Skeletal muscle satellite cell (primary cell): ENCODE data around the gene MYB.

Experiments
- H3K27me3 ChIP-seq: 2 replicates; pipeline ENCODE4 v1.7.0; 2013; ENCODE audit warnings: low read length; ENCODE audit not compliant: control insufficient read depth, insufficient read depth
- H3K36me3 ChIP-seq: 2 replicates; pipeline ENCODE4 v1.7.0; 2013; ENCODE audit warnings: mild to moderate bottlenecking, control low read depth, low read length; ENCODE audit not compliant: insufficient read depth
- H3K4me1 ChIP-seq: 2 replicates; pipeline ENCODE4 v1.7.0; 2013; ENCODE audit warnings: low read length; ENCODE audit not compliant: control insufficient read depth, insufficient read depth
- H3K4me2 ChIP-seq: 2 replicates; pipeline ENCODE4 v1.7.0; 2013; ENCODE audit warnings: mild to moderate bottlenecking, low read length
- H3K4me3 ChIP-seq: 2 replicates; pipeline ENCODE4 v1.7.0; 2013; ENCODE audit warnings: low read length
- H3K9ac ChIP-seq: 2 replicates; pipeline ENCODE4 v1.7.0; 2013; ENCODE audit warnings: mild to moderate bottlenecking, low read depth, low read length, moderate library complexity
- H3K9me3 ChIP-seq: replicated peaks from 2 replicates; pipeline ENCODE4 v1.7.0; 2013; ENCODE audit warnings: mild to moderate bottlenecking, control low read depth, low read length

MYB gene

GRCh38 chr6:135181333-135182070 is 394 bp downstream of the MYB start:
- peaks cover 24% of the 10 kb centered on the region for H3K4me1 ChIP-seq
- no peaks in the 10 kb centered on the region for H3K9me3 ChIP-seq
- H3K9ac ChIP-seq = peak overlapping the region; percentile 76
- peak overlapping the region; percentile 96 for H3K4me2 ChIP-seq
- H3K36me3 ChIP-seq = no peaks in the 10 kb centered on the region
- H3K27me3 ChIP-seq = no peaks in the 10 kb centered on the region
- peak overlapping the region; percentile 78 for H3K4me3 ChIP-seq

GRCh38 chr6:135182071-135183001 is 1.2 kb downstream of the MYB start:
- H3K27me3 ChIP-seq = no peaks in the 10 kb centered on the region
- peak overlapping the region; percentile 96 for H3K4me2 ChIP-seq
- peak overlapping the region; percentile 78 for H3K4me3 ChIP-seq
- peak overlapping the region; percentile 76 for H3K9ac ChIP-seq
- H3K36me3 ChIP-seq = no peaks in the 10 kb centered on the region
- no peaks in the 10 kb centered on the region for H3K9me3 ChIP-seq
- H3K4me1 ChIP-seq = peaks cover 24% of the 10 kb centered on the region

DNA sequence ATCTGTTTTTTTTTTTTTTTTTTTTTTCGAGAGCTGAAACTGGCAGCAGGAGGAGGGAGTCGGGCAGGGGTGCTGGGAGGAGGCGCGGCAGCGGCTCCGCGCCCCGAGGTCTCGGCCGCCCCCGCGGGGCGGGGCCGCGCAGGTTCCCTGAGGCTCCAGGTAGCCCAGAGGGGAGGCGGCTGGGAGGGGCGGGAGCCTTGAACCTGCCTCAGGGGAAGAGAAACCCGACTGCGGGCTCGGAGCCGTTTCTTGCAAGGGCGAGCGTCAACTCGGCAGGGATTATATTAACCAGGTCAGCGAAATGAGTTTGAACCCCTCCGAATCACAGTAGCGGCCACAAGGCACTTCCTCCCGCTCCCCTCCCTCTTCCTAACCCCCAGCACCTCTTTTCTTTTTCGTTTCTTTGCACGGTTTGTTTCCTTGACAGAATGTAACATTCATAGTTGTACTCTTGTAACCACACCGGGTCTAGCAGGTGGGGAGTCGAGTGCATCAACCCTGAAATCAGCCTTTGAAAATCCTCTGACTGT is 2.0 kb downstream of the MYB start:
- H3K4me3 ChIP-seq = peak overlapping the region; percentile 78
- H3K9me3 ChIP-seq = no peaks in the 10 kb centered on the region
- H3K4me1 ChIP-seq = peaks cover 24% of the 10 kb centered on the region
- no peaks in the 10 kb centered on the region for H3K27me3 ChIP-seq
- H3K36me3 ChIP-seq = no peaks in the 10 kb centered on the region
- H3K9ac ChIP-seq = peak overlapping the region; percentile 76
- peak overlapping the region; percentile 96 for H3K4me2 ChIP-seq

GRCh38 chr6:135183532-135184440 is 2.7 kb downstream of the MYB start:
- no peaks in the 10 kb centered on the region for H3K27me3 ChIP-seq
- H3K9ac ChIP-seq = no peak overlapping the region
- H3K4me2 ChIP-seq = peak overlapping the region; percentile 96
- H3K4me1 ChIP-seq = peaks cover 24% of the 10 kb centered on the region
- H3K4me3 ChIP-seq = peak overlapping the region; percentile 78
- no peaks in the 10 kb centered on the region for H3K9me3 ChIP-seq
- H3K36me3 ChIP-seq = no peaks in the 10 kb centered on the region

DNA sequence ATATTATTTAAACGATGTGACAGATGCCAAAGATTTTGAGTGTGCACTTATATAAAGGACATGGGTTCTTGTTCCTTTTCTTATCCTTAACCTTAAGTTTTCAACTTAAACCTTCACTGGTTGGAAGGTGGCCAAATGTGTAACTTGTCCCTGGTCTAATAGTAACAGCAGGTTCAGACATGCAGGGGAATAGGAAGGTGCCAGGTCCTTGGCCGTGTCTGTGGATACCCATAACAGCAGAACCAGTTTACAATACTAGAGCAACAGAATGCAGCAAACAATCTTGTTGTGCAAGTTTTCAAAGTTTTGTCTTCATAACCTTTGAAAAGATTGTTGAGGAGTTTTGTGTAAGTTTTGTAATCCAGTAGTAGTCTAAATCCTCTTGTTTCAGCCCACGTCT is 4.4 kb downstream of the MYB start:
- Histone ChIP-seq H3K36me3 (no peaks in the 10 kb centered on the region), H3K9me3 (no peaks in the 10 kb centered on the region), H3K4me3 (no peak overlapping the region), H3K27me3 (no peaks in the 10 kb centered on the region), H3K4me2 (no peak overlapping the region), H3K9ac (no peak overlapping the region), H3K4me1 (peaks cover 14% of the 10 kb centered on the region)

- Histone ChIP-seq H3K4me3 (no peak overlapping the region), H3K9me3 (no peaks in the 10 kb centered on the region), H3K9ac (no peak overlapping the region), H3K4me2 (no peak overlapping the region), H3K4me1 (peaks cover 14% of the 10 kb centered on the region), H3K36me3 (no peaks in the 10 kb centered on the region), H3K27me3 (no peaks in the 10 kb centered on the region)
These were observed 5.1 kb downstream of the MYB start for GRCh38 chr6:135186255-135186654.

- Histone ChIP-seq H3K9me3 (no peaks in the 10 kb centered on the region), H3K4me2 (no peak overlapping the region), H3K4me3 (no peak overlapping the region), H3K27me3 (no peaks in the 10 kb centered on the region), H3K4me1 (peaks cover 8% of the 10 kb centered on the region), H3K36me3 (no peaks in the 10 kb centered on the region), H3K9ac (no peak overlapping the region)
These were observed 6.3 kb downstream of the MYB start for GRCh38 chr6:135187372-135187771.

DNA sequence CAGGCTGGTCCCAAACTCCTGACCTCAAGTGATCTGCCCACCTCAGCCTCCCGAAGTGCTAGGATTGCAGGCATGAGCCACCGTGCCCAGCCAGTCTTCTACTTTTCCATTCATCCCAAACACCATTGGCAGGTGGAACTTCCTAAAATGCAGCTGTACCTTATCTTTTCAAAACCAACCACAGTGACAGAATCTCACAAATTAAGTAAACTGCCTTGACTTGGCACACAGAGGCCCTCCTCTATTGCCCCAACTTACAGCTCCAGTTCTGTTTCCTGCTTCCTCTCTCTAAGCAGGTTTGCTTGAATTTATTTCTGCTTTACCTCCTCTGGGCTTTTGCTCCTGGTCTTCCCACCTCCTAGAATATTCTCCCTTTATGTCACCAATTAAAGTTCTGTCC is 7.6 kb downstream of the MYB start:
- peaks cover under 1% of the 10 kb centered on the region for H3K4me1 ChIP-seq
- H3K27me3 ChIP-seq = no peaks in the 10 kb centered on the region
- no peak overlapping the region for H3K4me3 ChIP-seq
- H3K9me3 ChIP-seq = no peaks in the 10 kb centered on the region
- H3K4me2 ChIP-seq = no peak overlapping the region
- H3K9ac ChIP-seq = no peak overlapping the region
- H3K36me3 ChIP-seq = no peaks in the 10 kb centered on the region

- no peak overlapping the region for H3K4me3 ChIP-seq
- H3K9ac ChIP-seq = no peak overlapping the region
- no peaks in the 10 kb centered on the region for H3K9me3 ChIP-seq
- no peaks in the 10 kb centered on the region for H3K4me1 ChIP-seq
- no peaks in the 10 kb centered on the region for H3K36me3 ChIP-seq
- no peak overlapping the region for H3K4me2 ChIP-seq
- no peaks in the 10 kb centered on the region for H3K27me3 ChIP-seq
These were observed 8.2 kb downstream of the MYB start for GRCh38 chr6:135189344-135189743.

DNA sequence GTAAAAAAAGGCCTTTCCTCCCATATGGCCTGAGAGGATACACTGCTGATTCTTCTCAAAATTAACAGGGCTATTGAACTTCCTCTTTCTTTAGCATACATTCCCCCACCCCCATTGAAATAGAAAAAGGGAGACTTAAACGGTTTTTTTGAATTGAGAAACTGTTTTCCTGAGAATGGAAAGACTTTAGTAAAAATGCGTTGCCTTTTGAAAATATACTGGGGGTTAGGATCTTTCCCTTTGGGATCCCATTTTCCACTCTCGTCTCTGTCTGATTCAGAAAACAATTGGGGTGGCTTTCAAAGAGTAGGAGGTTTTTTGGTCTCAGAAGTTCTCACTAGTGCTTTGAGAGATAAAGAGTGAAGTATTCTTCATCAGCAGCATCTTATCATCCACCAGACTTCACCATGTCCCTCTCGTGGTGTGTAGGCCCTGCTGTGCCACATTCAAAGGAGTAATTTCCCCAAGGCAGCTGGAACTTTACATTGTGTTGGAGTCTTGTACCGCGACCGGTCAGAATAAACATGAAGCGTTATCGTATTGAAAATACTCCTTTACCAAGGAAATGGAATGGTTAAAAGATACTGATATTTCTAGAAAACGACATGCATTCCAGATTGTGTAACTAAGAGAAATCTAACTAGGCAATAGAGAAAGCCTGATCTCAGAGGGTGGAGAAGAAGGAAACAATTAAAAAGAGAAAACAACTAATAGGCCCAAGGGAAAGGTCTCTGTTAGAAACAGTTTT is 10.6 kb downstream of the MYB start:
- no peaks in the 10 kb centered on the region for H3K4me1 ChIP-seq
- H3K9ac ChIP-seq = no peak overlapping the region
- no peaks in the 10 kb centered on the region for H3K36me3 ChIP-seq
- H3K4me2 ChIP-seq = no peak overlapping the region
- no peaks in the 10 kb centered on the region for H3K9me3 ChIP-seq
- no peak overlapping the region for H3K4me3 ChIP-seq
- H3K27me3 ChIP-seq = no peaks in the 10 kb centered on the region
